OCI-LY7 (cell line): ENCODE data around the gene EP400. TPM values are rescaled to one million over a fixed set of nuclear protein-coding genes. Genes with fewer than 3 reads are reported as not detected.

Source experiments
- BruUV-seq: library from RNA; stranded (reverse); fragments of 400-500 nt; replicated peaks from 2 replicates; lab custom pipeline; 2021; lab: Mats Ljungman, UMichigan
- CTCF ChIA-PET: fragments of 300-600 bp; sonication (Branson Sonifier 250); formaldehyde crosslinking; loops from one replicate; lab custom pipeline; 2022; ENCODE audit warnings: antibody characterized with exemption; ENCODE audit not compliant: unreplicated experiment; lab: Charles Lee
- POLR2A ChIA-PET: fragments of 300-600 bp; sonication (Branson Sonifier 250); formaldehyde crosslinking; loops from one replicate; lab custom pipeline; 2022; ENCODE audit warnings: antibody characterized with exemption; lab: Charles Lee
- DNase-seq: peaks from one replicate; pipeline ENCODE4 v3.0.0-alpha.2; 2015; ENCODE audit warnings: low spot score
- H2AFZ ChIP-seq: fragments of 200-600 bp; sonication (generic), shearing (Covaris generic); 2 replicates; pipeline ENCODE4 v1.6.1; 2014; ENCODE audit warnings: mild to moderate bottlenecking, antibody characterized with exemption, low read length, moderate library complexity
- H3K27ac ChIP-seq: fragments of 200-600 bp; sonication (generic); 2 replicates; pipeline ENCODE4 v1.5.1; 2014; ENCODE audit warnings: mixed run types, low read depth, mild to moderate bottlenecking, moderate library complexity, low read length, inconsistent platforms; ENCODE audit not compliant: poor library complexity, severe bottlenecking
- H3K36me3 ChIP-seq: fragments of 200-600 bp; sonication (generic); 2 replicates; pipeline ENCODE4 v1.6.1; 2014; ENCODE audit warnings: mild to moderate bottlenecking, antibody characterized with exemption, low read length, moderate library complexity, mixed read lengths; ENCODE audit not compliant: insufficient read depth
- H3K4me1 ChIP-seq: fragments of 200-600 bp; sonication (generic); 2 replicates; pipeline ENCODE4 v1.5.1; 2014; ENCODE audit warnings: mild to moderate bottlenecking, low read length; ENCODE audit not compliant: insufficient read depth, poor library complexity, severe bottlenecking
- H3K4me2 ChIP-seq: fragments of 200-600 bp; sonication (generic); 2 replicates; pipeline ENCODE4 v1.6.1; 2014; ENCODE audit warnings: mild to moderate bottlenecking, low read length
- H3K4me3 ChIP-seq: fragments of 200-600 bp; sonication (generic); 2 replicates; pipeline ENCODE4 v1.5.1; 2014; ENCODE audit warnings: mild to moderate bottlenecking, low read depth, low read length; ENCODE audit not compliant: poor library complexity, severe bottlenecking
- H3K79me2 ChIP-seq: fragments of 200-600 bp; sonication (generic); 2 replicates; pipeline ENCODE4 v1.6.1; 2016; ENCODE audit warnings: low read depth, mild to moderate bottlenecking, low read length, moderate library complexity, mixed read lengths; ENCODE audit not compliant: insufficient read depth
- H3K9me2 ChIP-seq: fragments of 200-600 bp; sonication (generic); 2 replicates; pipeline ENCODE4 v1.6.1; 2016; ENCODE audit warnings: mild to moderate bottlenecking, low read length, mixed read lengths; ENCODE audit not compliant: insufficient read depth
- H3K9me3 ChIP-seq: fragments of 200-600 bp; sonication (generic); 2 replicates; pipeline ENCODE4 v1.6.1; 2014; ENCODE audit warnings: mild to moderate bottlenecking, mixed run types, low read length, mixed read lengths
- H4K20me1 ChIP-seq: fragments of 200-600 bp; sonication (generic); 2 replicates; pipeline ENCODE4 v1.6.1; 2014; ENCODE audit warnings: mild to moderate bottlenecking, antibody characterized with exemption, low read length, moderate library complexity, mixed read lengths; ENCODE audit not compliant: insufficient read depth
- CTCF ChIP-seq: fragments of 200-600 bp; sonication (generic); conservative IDR thresholded peaks from 2 replicates; pipeline ENCODE4 v1.5.1; 2014; ENCODE audit warnings: mild to moderate bottlenecking, antibody characterized with exemption, low read length, moderate library complexity, mixed read lengths
- intact Hi-C: fragments of 100-400 bp; cut with micrococcal nuclease; formaldehyde crosslinking; loops from one replicate; pipeline ENCODE4 v1.10.0; 2022; ENCODE audit not compliant: unreplicated experiment
- total RNA-seq, 2 experiments: library from RNA; depleted of rRNA in 1 of 2; stranded (reverse); fragments of >200 nt in 1 of 2; shearing (Covaris generic) in 1 of 2; gene quantifications; 2 replicates each; pipeline ENCODE4 v1.2.3, GENCODE V29; 2014 to 2022

Gene EP400
- total RNA-seq, 2 experiments from 2014 or later = 20.7 to 56.2 TPM

GRCh38 chr12:132103542-132104308 is 154.0 kb downstream of the EP400 start:
- intact Hi-C loops = no loop called here
- CTCF ChIA-PET = no interaction called here
- no peak overlapping the region for H3K4me2 ChIP-seq
- H3K4me3 ChIP-seq = no peak overlapping the region
- H3K4me1 ChIP-seq = no peaks in the 10 kb centered on the region
- 0 out of 2 replicates have a peak, but pooled peaks cover 8% of the 10 kb centered on the region for H3K79me2 ChIP-seq
- H3K9me3 ChIP-seq = no peaks in the 10 kb centered on the region
- H3K9me2 ChIP-seq = no peaks in the 10 kb centered on the region
- POLR2A ChIA-PET = no interaction called here
- TF ChIP-seq CTCF = no peak
- H2AFZ ChIP-seq = no peak overlapping the region
- BruUV-seq = no TSS peak
- DNase-seq = no peak
- peaks cover 45% of the 10 kb centered on the region for H3K36me3 ChIP-seq
- no peak overlapping the region for H3K27ac ChIP-seq
- no peaks in the 10 kb centered on the region; the same call in 1 of the 2 replicates for H4K20me1 ChIP-seq

GRCh38 chr12:132105467-132105866 is 155.7 kb downstream of the EP400 start:
- CTCF ChIA-PET = no interaction called here

More at GRCh38 chr12:132105467-132105866, 155.7 kb downstream of the EP400 start:
- no peaks in the 10 kb centered on the region for H3K4me1 ChIP-seq
- no peak overlapping the region for H3K4me3 ChIP-seq
- no peaks in the 10 kb centered on the region for H3K9me2 ChIP-seq
- DNase-seq = no peak
- intact Hi-C loops = no loop called here
- no peak overlapping the region for H3K27ac ChIP-seq
- no peak overlapping the region for H3K4me2 ChIP-seq
- H3K36me3 ChIP-seq = peaks cover 44% of the 10 kb centered on the region
- no peak for TF ChIP-seq CTCF
- H2AFZ ChIP-seq = no peak overlapping the region
- H4K20me1 ChIP-seq = no peaks in the 10 kb centered on the region
- POLR2A ChIA-PET = interaction anchor here (0.7 kb wide), 1 partner anchor 378 kb away, joined by 4 read pairs; no protein-coding TSS in a partner anchor
- 0 out of 2 replicates have a peak, but pooled peaks cover 8% of the 10 kb centered on the region for H3K79me2 ChIP-seq
- no peaks in the 10 kb centered on the region for H3K9me3 ChIP-seq
- no TSS peak for BruUV-seq
